GM19438 (cell line): Measurements from ENCODE around the gene C6orf89.
"Not testable (repeated sequence)": the region's sequence is repeated elsewhere in the genome, so short reads cannot be mapped to it uniquely, and the experiment has no call there.

Source experiments
- ATAC-seq: cut with Tn5 transposase; IDR thresholded peaks from one replicate; pipeline ENCODE4 v1.9.1; 2021; ENCODE audit warnings: low read depth; ENCODE audit not compliant: unreplicated experiment

The C6orf89 gene

GRCh38 chr6:36944650-36945049 is 58.9 kb downstream of the C6orf89 start:
- ATAC-seq = no peak

- ATAC-seq = no peak
These were observed 59.5 kb downstream of the C6orf89 start for GRCh38 chr6:36945301-36945700.

- ATAC-seq = no peak
These were observed 60.8 kb downstream of the C6orf89 start for GRCh38 chr6:36946526-36946925.

GRCh38 chr6:36947570-36948351 is 62.0 kb downstream of the C6orf89 start:
- no peak for ATAC-seq

GRCh38 chr6:36949076-36949475 is 63.3 kb downstream of the C6orf89 start:
- ATAC-seq = not testable (repeated sequence)

- no peak for ATAC-seq
These were observed 63.9 kb downstream of the C6orf89 start for GRCh38 chr6:36949636-36950035.

GRCh38 chr6:36953931-36954261 is 68.1 kb downstream of the C6orf89 start:
- no peak for ATAC-seq

- no peak for ATAC-seq
These were observed 68.6 kb downstream of the C6orf89 start, which contains the start of gene PI16 for GRCh38 chr6:36954262-36954931. TSS of gene PI16 (plus strand) at chr6:36954738. CDS start at chr6:36954761, 23 bp downstream.

GRCh38 chr6:36955136-36955535 is 69.4 kb downstream of the C6orf89 start:
- no peak for ATAC-seq

- ATAC-seq = no peak
These were observed 70.1 kb downstream of the C6orf89 start for GRCh38 chr6:36955671-36956445.

GRCh38 chr6:36956446-36956820 is 70.7 kb downstream of the C6orf89 start:
- no peak for ATAC-seq

GRCh38 chr6:36957773-36958271 is 72.1 kb downstream of the C6orf89 start:
- no peak for ATAC-seq

- ATAC-seq = no peak
These were observed 73.2 kb downstream of the C6orf89 start for GRCh38 chr6:36958775-36959554.

GRCh38 chr6:36959555-36960250 is 74.0 kb downstream of the C6orf89 start:
- no peak for ATAC-seq

GRCh38 chr6:36961441-36962435 is 76.0 kb downstream of the C6orf89 start:
- ATAC-seq = no peak

GRCh38 chr6:36962874-36963273 is 77.1 kb downstream of the C6orf89 start:
- peak; percentile 63 for ATAC-seq

- no peak for ATAC-seq
These were observed 77.9 kb downstream of the C6orf89 start for GRCh38 chr6:36963451-36964290.

- ATAC-seq = no peak
These were observed 78.6 kb downstream of the C6orf89 start for GRCh38 chr6:36964349-36964748.
